Measurements from ENCODE around the gene EPB41.
"Not testable (repeated sequence)": the region's sequence is repeated elsewhere in the genome, so short reads cannot be mapped to it uniquely, and the experiment has no call there.

Gene EPB41

DNA sequence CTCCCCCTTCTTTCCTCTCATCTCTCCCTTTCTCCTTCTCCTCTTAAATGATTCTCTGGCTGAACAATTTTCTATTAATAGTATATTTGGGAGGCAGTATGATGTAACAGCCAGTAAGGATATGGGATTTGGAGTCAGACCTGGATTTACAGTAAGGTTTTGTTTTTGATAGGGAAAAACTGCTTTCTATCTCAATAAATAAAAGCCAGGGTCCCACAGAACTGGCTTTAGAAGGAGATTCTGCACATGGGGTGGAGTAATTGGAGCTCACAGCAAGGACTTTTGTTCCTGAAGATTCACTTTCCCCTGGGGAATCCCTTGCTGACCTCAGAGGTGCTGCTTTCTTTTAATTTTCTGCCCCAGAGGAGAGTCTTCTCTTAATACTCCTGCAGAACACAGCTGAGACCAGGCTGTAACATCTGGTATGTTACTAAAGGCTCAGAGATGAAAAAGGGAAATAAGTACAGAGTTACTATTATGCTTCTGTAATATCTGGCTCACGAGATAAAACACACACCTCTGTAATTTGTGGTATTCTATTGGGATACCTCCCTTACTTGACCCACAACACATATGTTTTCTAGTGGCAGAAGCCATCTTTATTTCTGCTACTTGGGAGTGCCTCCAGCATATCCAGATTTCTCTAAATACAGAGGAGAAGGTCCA lies 13.4 kb downstream of the EPB41 start:
- DNase-seq (ENCODE audit: low read depth) = no peak

DNA sequence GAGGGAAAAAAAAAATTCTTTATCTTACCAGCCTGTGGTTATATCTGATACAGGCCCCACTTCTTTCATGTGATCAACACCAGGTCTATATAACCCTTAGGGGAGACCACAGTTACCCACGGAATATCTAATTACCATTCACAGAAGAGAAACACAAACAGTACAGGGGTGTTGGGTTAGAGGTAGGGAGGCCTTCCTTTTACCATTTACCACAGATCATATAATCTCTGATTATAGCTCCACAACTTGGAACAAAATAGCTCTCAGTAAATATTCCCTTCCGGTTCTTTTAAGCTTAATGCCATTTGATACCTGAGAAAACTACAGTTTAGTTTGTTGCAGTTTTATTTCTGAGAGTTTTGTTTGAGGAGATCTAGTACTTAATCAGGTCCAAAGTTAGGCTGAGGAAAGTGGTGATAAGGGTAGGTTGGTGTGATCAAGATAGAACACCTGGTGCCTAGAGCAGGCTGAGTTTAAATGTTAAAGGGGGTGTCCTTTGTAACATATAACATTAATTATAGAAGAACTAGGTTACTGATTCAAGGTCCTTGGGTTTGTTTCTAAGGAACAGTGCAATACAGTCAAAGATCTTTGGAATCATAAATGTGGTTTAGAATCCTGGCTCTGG lies 14.1 kb downstream of the EPB41 start:
- DNase-seq (ENCODE audit: low read depth) = no peak

- DNase-seq (ENCODE audit: low read depth) = no peak
Measured at GRCh38 chr1:28933277-28933676, 18.9 kb downstream of the EPB41 start.

DNA sequence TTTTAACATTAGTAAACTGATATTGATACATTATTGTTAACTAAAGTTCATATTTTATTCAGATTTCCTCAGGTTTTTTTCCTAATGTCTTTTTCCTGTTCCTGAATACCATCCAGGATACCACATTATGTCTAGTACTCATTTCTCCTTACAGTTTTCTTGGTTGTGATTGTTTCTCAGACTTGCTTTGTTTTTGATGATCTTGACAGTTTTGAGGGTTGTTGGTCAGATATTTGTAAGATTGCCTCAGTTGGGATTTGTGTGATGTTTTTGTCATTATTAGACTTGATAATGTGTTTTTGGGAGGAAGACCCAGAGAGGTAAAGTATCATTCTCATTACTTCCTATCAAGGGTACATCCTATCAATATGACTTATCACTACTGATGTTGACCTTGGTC lies 19.5 kb downstream of the EPB41 start:
- DNase-seq (ENCODE audit: low read depth) = no peak

DNA sequence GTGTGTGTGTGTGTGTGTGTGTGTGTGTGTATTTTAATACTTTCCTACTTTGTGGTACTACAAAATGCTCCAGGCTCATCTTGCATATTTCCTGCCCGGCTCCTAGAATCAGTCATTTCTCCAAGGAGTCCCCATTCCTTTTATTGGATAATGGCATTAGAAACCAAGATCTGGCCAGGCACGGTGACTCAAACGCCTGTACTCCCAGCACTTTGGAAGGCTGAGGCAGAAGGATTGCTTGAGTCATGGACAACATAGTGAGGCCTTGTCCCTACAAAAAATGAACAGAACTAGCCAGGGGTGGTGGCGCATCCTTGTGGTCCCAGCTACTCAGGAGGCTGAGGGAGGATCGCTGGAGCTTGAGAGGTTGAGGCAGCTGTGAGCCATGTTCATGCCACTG lies 20.3 kb downstream of the EPB41 start:
- DNase-seq (ENCODE audit: low read depth) = no peak

- DNase-seq (ENCODE audit: low read depth) = no peak
Measured at GRCh38 chr1:28935293-28935692, 20.9 kb downstream of the EPB41 start.

DNA sequence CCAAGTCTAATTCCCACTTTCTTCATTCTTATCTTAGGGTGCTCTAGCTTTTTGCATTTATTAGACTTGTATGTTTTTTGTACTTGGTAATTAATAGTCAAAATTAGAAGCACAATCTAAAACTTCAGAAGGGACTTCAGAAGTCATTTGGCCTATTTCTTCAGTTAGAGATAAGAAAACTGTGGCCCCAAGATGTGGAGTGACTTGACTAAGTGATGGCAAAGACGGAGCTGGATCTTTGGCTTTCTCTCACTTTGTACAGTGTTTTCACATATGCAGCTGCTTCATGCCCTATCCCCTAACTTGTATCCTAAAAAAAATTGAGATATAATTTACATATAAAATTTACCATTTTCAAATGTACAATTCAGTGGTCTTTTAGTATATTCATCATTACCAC lies 21.7 kb downstream of the EPB41 start:
- no peak for DNase-seq (ENCODE audit: low read depth)

GRCh38 chr1:28936528-28936927 lies 22.2 kb downstream of the EPB41 start:
- DNase-seq (ENCODE audit: low read depth) = no peak

DNA sequence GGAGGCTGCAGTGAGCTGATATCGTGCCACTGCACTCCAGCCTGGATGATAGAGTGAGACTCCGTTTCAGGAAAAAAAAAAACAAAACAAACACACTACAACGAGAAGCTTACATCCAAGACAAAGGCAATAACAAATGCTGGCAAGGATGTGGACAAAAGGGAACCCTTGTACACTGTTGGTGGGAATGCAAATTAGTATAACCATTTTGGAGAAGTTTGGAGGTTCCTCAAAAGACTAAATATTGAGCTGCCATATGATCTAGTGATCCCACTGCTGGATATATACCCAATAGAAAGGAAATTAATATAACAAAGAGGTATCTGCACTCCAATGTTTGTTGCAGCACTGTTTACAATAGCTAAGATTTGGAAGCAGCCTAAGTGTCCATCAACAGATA lies 29.2 kb downstream of the EPB41 start:
- not testable (repeated sequence) for DNase-seq (ENCODE audit: low read depth)

DNA sequence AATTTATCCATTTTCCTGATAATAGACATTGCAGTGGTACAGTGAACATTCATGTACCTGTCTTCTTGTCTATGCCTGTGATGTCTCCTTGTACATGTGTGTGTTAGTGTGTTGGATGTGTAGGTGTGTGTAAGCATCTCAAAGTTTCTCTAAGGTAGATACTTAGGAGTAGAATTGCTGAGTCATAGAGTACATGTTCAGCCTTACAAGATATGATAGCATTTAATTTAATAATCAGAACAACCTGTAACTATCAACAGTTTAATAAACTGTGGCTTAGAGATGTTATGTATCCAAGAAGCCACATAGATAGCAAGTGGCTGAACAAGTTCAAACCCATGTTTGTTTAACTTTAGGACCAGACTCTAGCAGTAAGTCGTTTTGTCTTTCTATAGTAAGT lies 35.6 kb downstream of the EPB41 start:
- no peak for DNase-seq (ENCODE audit: low read depth)

GRCh38 chr1:28950449-28950848 lies 36.1 kb downstream of the EPB41 start:
- no peak for DNase-seq (ENCODE audit: low read depth)

DNA sequence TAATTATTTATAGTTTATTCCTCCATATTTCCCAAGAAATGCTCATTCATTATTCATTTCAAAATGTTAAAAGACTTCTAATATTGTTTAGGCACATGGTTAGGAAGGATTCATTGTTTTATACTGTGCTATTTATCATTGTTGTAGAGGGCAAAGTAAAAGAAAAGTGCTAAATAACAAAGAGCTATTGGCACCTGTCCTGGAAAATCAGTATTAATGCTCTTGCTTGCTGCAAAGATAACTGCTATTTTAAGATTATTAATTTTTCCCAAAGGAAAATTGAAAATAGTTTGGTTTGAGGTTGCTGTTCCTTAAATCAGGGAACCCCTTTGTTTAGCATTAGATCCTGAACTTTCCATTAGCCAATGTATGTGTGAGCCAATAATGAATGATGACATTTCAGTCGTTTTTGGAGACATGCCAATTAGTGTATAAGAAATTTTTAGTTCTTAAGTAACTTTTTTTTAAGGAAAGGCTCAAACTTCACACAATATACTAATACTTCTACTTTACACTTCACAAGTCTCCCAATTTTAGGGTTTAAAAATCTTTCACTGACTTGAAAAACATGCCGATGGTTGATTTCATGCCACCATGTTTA lies 39.9 kb downstream of the EPB41 start:
- no peak for DNase-seq (ENCODE audit: low read depth)

- DNase-seq (ENCODE audit: low read depth) = no peak
Measured at GRCh38 chr1:28956038-28956464, 41.7 kb downstream of the EPB41 start.

DNA sequence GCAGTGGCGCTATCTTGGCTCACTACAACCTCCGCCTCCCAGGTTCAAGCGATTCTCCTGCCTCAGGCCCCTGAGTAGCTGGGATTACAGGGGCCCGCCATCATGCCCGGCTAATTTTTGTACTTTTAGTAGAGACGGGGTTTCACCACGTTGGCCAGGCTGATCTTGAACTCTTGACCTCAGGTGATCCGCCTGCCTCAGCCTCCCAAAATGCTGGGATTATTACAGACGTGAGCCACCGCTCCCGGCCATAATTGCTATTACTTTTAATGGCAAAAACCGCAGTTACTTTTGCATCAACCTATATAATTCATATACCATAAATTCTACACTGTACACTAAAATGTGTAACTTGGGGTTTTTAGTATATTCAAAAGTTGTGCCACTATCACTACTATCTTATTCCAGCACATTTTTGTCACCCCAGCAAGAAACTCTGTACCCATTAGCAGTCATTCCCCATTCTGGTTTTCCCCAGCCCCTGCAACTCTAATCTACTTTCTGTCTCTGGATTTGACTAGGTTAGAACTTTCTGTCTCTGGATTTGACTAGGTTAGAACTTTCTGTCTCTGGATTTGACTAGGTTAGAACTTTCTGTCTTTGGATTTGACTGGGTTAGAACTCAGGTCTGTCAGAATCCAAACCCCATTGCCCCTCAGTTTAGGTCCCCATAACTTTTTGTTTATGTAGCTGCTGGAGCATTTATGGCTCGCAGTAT lies 47.9 kb downstream of the EPB41 start:
- not testable (repeated sequence) for DNase-seq (ENCODE audit: low read depth)

GRCh38 chr1:28965271-28965870 lies 51.0 kb downstream of the EPB41 start:
- no peak for DNase-seq (ENCODE audit: low read depth)

GRCh38 chr1:28966617-28967016 lies 52.2 kb downstream of the EPB41 start:
- no peak for DNase-seq (ENCODE audit: low read depth)

- DNase-seq (ENCODE audit: low read depth) = peak; percentile 87
Measured at GRCh38 chr1:28971980-28972771, 57.8 kb downstream of the EPB41 start.

GRCh38 chr1:28973596-28974421 lies 59.4 kb downstream of the EPB41 start:
- peak; percentile 39 for DNase-seq (ENCODE audit: low read depth)

- no peak for DNase-seq (ENCODE audit: low read depth)
Measured at GRCh38 chr1:28974432-28974831, 60.1 kb downstream of the EPB41 start.

GRCh38 chr1:28976248-28976647 lies 61.9 kb downstream of the EPB41 start:
- no peak for DNase-seq (ENCODE audit: low read depth)

DNA sequence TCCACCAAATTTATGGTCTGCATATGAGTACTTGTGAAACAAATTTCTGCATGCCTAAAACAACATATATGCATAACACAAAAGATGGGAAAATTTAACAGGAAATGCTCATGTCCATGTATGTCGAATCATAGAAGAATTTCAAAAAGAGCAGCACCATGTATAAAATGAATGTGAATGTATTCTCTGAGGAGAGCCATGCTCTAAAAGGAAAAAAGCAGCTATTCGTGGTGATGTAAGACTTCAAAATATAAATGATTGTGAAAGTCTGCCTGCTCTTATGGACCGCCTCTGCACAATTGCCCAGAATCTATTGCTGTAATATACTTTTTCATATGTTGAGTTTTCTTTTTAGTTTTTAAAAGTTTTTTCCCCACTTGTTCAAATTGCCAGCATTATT lies 66.8 kb downstream of the EPB41 start:
- no peak for DNase-seq (ENCODE audit: low read depth)
